ENCODE data around the gene OXCT1.

Gene OXCT1

DNA sequence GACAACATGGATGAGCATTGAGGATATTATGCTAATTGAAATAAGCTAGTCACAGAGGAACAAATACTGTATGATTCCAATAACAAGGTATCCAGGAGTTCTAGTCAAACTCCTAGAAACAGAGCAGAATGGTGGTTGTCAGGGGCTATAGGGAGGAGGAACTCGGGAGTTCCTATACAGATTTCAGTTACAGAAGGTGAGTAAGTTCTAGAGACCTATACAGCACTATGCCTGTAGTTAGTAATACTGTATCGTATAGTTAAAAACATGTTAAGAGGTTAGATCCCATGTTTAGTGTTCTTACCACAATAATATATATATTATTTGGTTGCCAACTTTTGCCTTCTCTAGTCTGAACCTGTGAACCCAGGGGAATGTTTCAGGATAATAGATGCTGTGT is 7.9 kb upstream of the OXCT1 start:
- Histone ChIP-seq H3K14ac (ENCODE audit: low read length in 2 of 2) (no peak overlapping the region), H2BK15ac (ENCODE audit: low read depth, poor library complexity, severe bottlenecking) (no peak overlapping the region), H3K9ac (ENCODE audit: low read length) (no peak overlapping the region), H2AK5ac (ENCODE audit: low read length, severe bottlenecking) (no peak overlapping the region), H3K27me3 (ENCODE audit: control insufficient read depth in 1 of 2, insufficient read depth in 1 of 2, low read length in 2 of 2) (no peaks in the 10 kb centered on the region), H2BK120ac (ENCODE audit: low read depth, low read length) (no peak overlapping the region), H2BK5ac (ENCODE audit: low read depth, low read length, poor library complexity, severe bottlenecking) (no peak overlapping the region), H3K4me3 (ENCODE audit: insufficient read depth in 1 of 2, low read depth in 1 of 2, low read length in 2 of 2) (no peak overlapping the region), H3K18ac (ENCODE audit: low read depth in 1 of 2, low read length in 2 of 2) (no peak overlapping the region), H3K4me1 (ENCODE audit: control insufficient read depth, insufficient read depth, low read depth, low read length) (no peaks in the 10 kb centered on the region), H3K79me1 (replicated peaks; ENCODE audit: low read length, poor library complexity, severe bottlenecking) (no peaks in the 10 kb centered on the region), H2BK12ac (ENCODE audit: low read length in 2 of 2) (no peak overlapping the region), H3K27ac (ENCODE audit: low read length, poor library complexity, severe bottlenecking) (no peak overlapping the region), H2AFZ (ENCODE audit: low read depth, low read length) (no peak overlapping the region), H3K36me3 (ENCODE audit: control insufficient read depth in 1 of 2, insufficient read depth in 2 of 2, low read depth in 1 of 2, low read length in 2 of 2) (no peaks in the 10 kb centered on the region), H3K9me3 (ENCODE audit: control insufficient read depth, low read length) (no peaks in the 10 kb centered on the region), H3K4ac (ENCODE audit: low read depth in 1 of 2, low read length in 2 of 2) (no peak overlapping the region), H4K8ac (ENCODE audit: low read length) (no peak overlapping the region), H3K4me2 (ENCODE audit: low read length, poor library complexity, severe bottlenecking) (no peak overlapping the region), H4K91ac (ENCODE audit: low read length) (no peak overlapping the region), H3K23ac (ENCODE audit: low read length in 2 of 2) (no peak overlapping the region)
- WGBS, result 63% methylated on average over 1 of the region's 2 CpGs
- DNase-seq, result no peak

DNA sequence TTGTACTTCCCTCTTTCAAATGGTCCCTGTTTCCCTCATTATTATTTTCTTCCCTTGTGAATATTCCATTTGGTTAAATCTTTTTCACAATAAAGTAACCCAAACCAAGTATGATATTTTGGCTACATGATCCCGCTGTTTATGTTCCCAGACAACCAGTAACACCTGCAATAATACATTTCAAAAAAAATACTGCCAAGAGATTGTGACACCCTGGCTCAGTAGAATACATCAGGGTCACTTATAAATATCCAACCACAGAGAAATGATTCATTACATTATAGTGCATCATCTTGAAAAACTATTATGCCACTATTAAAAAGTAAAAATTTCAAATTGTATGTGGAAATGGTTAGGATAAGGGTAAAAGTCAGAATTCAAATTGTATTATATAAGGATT is 7.2 kb upstream of the OXCT1 start:
- H2BK5ac ChIP-seq (ENCODE audit: low read depth, low read length, poor library complexity, severe bottlenecking), result no peak overlapping the region
- no peak overlapping the region for H4K8ac ChIP-seq (ENCODE audit: low read length)
- H2BK120ac ChIP-seq (ENCODE audit: low read depth, low read length), result no peak overlapping the region
- no peaks in the 10 kb centered on the region for H3K79me1 ChIP-seq (replicated peaks; ENCODE audit: low read length, poor library complexity, severe bottlenecking)
- no peak overlapping the region for H3K4me3 ChIP-seq (ENCODE audit: insufficient read depth in 1 of 2, low read depth in 1 of 2, low read length in 2 of 2)
- no peaks in the 10 kb centered on the region for H3K4me1 ChIP-seq (ENCODE audit: control insufficient read depth, insufficient read depth, low read depth, low read length)
- no peak overlapping the region for H2AK5ac ChIP-seq (ENCODE audit: low read length, severe bottlenecking)
- no peaks in the 10 kb centered on the region for H3K27me3 ChIP-seq (ENCODE audit: control insufficient read depth in 1 of 2, insufficient read depth in 1 of 2, low read length in 2 of 2)
- no peak overlapping the region for H3K27ac ChIP-seq (ENCODE audit: low read length, poor library complexity, severe bottlenecking)
- no peaks in the 10 kb centered on the region for H3K9me3 ChIP-seq (ENCODE audit: control insufficient read depth, low read length)
- H4K91ac ChIP-seq (ENCODE audit: low read length), result no peak overlapping the region
- no peak overlapping the region for H3K9ac ChIP-seq (ENCODE audit: low read length)
- no peak overlapping the region for H3K4ac ChIP-seq (ENCODE audit: low read depth in 1 of 2, low read length in 2 of 2)
- H2BK15ac ChIP-seq (ENCODE audit: low read depth, poor library complexity, severe bottlenecking), result no peak overlapping the region
- no peak overlapping the region for H3K18ac ChIP-seq (ENCODE audit: low read depth in 1 of 2, low read length in 2 of 2)
- 97% methylated on average over 1 of the region's 1 CpG for WGBS
- no peak overlapping the region for H2AFZ ChIP-seq (ENCODE audit: low read depth, low read length)
- H3K23ac ChIP-seq (ENCODE audit: low read length in 2 of 2), result no peak overlapping the region
- no peak overlapping the region for H2BK12ac ChIP-seq (ENCODE audit: low read length in 2 of 2)
- H3K36me3 ChIP-seq (ENCODE audit: control insufficient read depth in 1 of 2, insufficient read depth in 2 of 2, low read depth in 1 of 2, low read length in 2 of 2), result no peaks in the 10 kb centered on the region
- no peak for DNase-seq
- no peak overlapping the region for H3K4me2 ChIP-seq (ENCODE audit: low read length, poor library complexity, severe bottlenecking)
- H3K14ac ChIP-seq (ENCODE audit: low read length in 2 of 2), result no peak overlapping the region

DNA sequence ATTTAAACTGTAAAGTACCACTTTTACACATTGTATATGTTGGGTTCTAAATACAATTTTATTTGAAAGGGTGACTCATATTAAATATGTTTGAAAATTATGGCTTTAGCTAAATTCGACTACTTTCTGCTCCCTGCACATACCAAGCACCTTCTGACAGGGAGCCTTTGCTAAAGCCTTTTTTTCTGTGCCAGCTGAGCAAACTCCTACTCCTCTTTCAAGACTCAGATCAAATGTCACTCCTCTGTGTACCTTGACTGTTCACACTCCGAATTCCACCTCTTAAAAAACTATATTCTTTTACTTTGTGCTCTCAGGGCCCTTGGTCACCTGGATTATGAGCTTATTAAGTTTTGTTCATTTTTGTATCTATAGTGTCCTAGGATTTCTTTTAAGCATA is 6.5 kb upstream of the OXCT1 start:
- Histone ChIP-seq H3K4me1 (ENCODE audit: control insufficient read depth, insufficient read depth, low read depth, low read length) (no peaks in the 10 kb centered on the region), H2BK12ac (ENCODE audit: low read length in 2 of 2) (no peak overlapping the region), H2BK15ac (ENCODE audit: low read depth, poor library complexity, severe bottlenecking) (no peak overlapping the region), H3K14ac (ENCODE audit: low read length in 2 of 2) (no peak overlapping the region), H3K9ac (ENCODE audit: low read length) (no peak overlapping the region), H2BK120ac (ENCODE audit: low read depth, low read length) (no peak overlapping the region), H3K4me3 (ENCODE audit: insufficient read depth in 1 of 2, low read depth in 1 of 2, low read length in 2 of 2) (no peak overlapping the region), H3K18ac (ENCODE audit: low read depth in 1 of 2, low read length in 2 of 2) (no peak overlapping the region), H3K23ac (ENCODE audit: low read length in 2 of 2) (no peak overlapping the region), H2BK5ac (ENCODE audit: low read depth, low read length, poor library complexity, severe bottlenecking) (no peak overlapping the region), H3K4me2 (ENCODE audit: low read length, poor library complexity, severe bottlenecking) (no peak overlapping the region), H3K79me1 (replicated peaks; ENCODE audit: low read length, poor library complexity, severe bottlenecking) (no peaks in the 10 kb centered on the region), H3K36me3 (ENCODE audit: control insufficient read depth in 1 of 2, insufficient read depth in 2 of 2, low read depth in 1 of 2, low read length in 2 of 2) (no peaks in the 10 kb centered on the region), H3K27ac (ENCODE audit: low read length, poor library complexity, severe bottlenecking) (no peak overlapping the region), H2AK5ac (ENCODE audit: low read length, severe bottlenecking) (no peak overlapping the region), H4K91ac (ENCODE audit: low read length) (no peak overlapping the region), H3K4ac (ENCODE audit: low read depth in 1 of 2, low read length in 2 of 2) (no peak overlapping the region), H2AFZ (ENCODE audit: low read depth, low read length) (no peak overlapping the region), H3K27me3 (ENCODE audit: control insufficient read depth in 1 of 2, insufficient read depth in 1 of 2, low read length in 2 of 2) (no peaks in the 10 kb centered on the region), H3K9me3 (ENCODE audit: control insufficient read depth, low read length) (no peaks in the 10 kb centered on the region), H4K8ac (ENCODE audit: low read length) (no peak overlapping the region)
- WGBS, result 68% methylated on average over 1 of the region's 2 CpGs
- DNase-seq, result no peak

DNA sequence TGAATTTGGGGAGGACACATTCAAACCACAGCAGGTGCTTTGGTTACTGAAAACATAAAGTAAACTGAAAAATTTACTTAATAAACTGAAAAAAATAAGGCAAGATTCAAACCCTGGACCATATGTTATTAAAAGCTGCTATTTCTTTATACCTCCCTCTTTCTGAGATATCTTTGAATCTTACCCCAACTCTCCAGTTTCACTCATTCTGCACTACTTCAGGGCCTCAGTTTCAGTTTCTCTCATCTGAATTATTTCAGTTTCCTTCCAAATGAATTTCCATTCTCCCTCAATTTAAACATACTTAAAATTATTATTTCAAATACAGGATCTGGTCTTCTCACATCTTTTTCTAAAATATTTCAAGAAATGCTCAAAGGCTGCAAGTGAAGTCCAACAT is 4.9 kb upstream of the OXCT1 start:
- Histone ChIP-seq H3K36me3 (ENCODE audit: control insufficient read depth in 1 of 2, insufficient read depth in 2 of 2, low read depth in 1 of 2, low read length in 2 of 2) (no peaks in the 10 kb centered on the region), H3K9me3 (ENCODE audit: control insufficient read depth, low read length) (no peaks in the 10 kb centered on the region), H3K4me3 (ENCODE audit: insufficient read depth in 1 of 2, low read depth in 1 of 2, low read length in 2 of 2) (no peak overlapping the region), H3K4me1 (ENCODE audit: control insufficient read depth, insufficient read depth, low read depth, low read length) (peaks cover 6% of the 10 kb centered on the region), H3K9ac (ENCODE audit: low read length) (no peak overlapping the region), H2AK5ac (ENCODE audit: low read length, severe bottlenecking) (no peak overlapping the region), H2BK15ac (ENCODE audit: low read depth, poor library complexity, severe bottlenecking) (no peak overlapping the region), H4K91ac (ENCODE audit: low read length) (no peak overlapping the region), H3K79me1 (replicated peaks; ENCODE audit: low read length, poor library complexity, severe bottlenecking) (no peaks in the 10 kb centered on the region), H3K27ac (ENCODE audit: low read length, poor library complexity, severe bottlenecking) (no peak overlapping the region), H2BK12ac (ENCODE audit: low read length in 2 of 2) (no peak overlapping the region), H3K23ac (ENCODE audit: low read length in 2 of 2) (no peak overlapping the region), H3K4me2 (ENCODE audit: low read length, poor library complexity, severe bottlenecking) (no peak overlapping the region), H3K18ac (ENCODE audit: low read depth in 1 of 2, low read length in 2 of 2) (no peak overlapping the region), H2BK120ac (ENCODE audit: low read depth, low read length) (no peak overlapping the region), H2AFZ (ENCODE audit: low read depth, low read length) (no peak overlapping the region), H2BK5ac (ENCODE audit: low read depth, low read length, poor library complexity, severe bottlenecking) (no peak overlapping the region), H4K8ac (ENCODE audit: low read length) (no peak overlapping the region), H3K27me3 (ENCODE audit: control insufficient read depth in 1 of 2, insufficient read depth in 1 of 2, low read length in 2 of 2) (no peaks in the 10 kb centered on the region), H3K14ac (ENCODE audit: low read length in 2 of 2) (no peak overlapping the region), H3K4ac (ENCODE audit: low read depth in 1 of 2, low read length in 2 of 2) (no peak overlapping the region)
- DNase-seq, result no peak

All from mesenchymal stem cell (in vitro differentiated cells and primary cell).